Measurements from ENCODE around the gene LMCD1.

- TF ChIP-seq CREB1 (IDR thresholded peaks at IDR 0.05): no peak
- TF ChIP-seq CTCF (IDR thresholded peaks at IDR 0.05; ENCODE audit: control extremely low read depth in 1 of 3, insufficient read depth in 1 of 3, low read depth in 1 of 3, low read length in 3 of 3): no peak
- TF ChIP-seq MAX (IDR thresholded peaks at IDR 0.05): no peak
- no peak for TF ChIP-seq RAD21 (IDR thresholded peaks at IDR 0.05 in 1 of 2, conservative IDR thresholded peaks at IDR 0.05 in 1 of 2; ENCODE audit: low read depth in 2 of 2, low read length in 2 of 2)
- no peak for TF ChIP-seq CHD1 (IDR thresholded peaks at IDR 0.05; ENCODE audit: low read depth, low read length)
Observed at GRCh38 chr3:8482960-8483665, 18.5 kb upstream of the LMCD1 start.

Data from H1 (cell line).